ELR (cell line): Measurements from ENCODE around the gene KLHDC2.
"Not testable (repeated sequence)": the region's sequence is repeated elsewhere in the genome, so short reads cannot be mapped to it uniquely, and the experiment has no call there.

Experiments
- DNase-seq: peaks from one replicate; pipeline ENCODE4 v3.0.0-alpha.2; 2015; ENCODE audit warnings: low read depth

The KLHDC2 gene

GRCh38 chr14:49778421-49778820 is 10.5 kb downstream of the KLHDC2 start:
- DNase-seq = no peak

- not testable (repeated sequence) for DNase-seq
Observed at GRCh38 chr14:49781040-49781439, 13.1 kb downstream of the KLHDC2 start.

- DNase-seq = no peak
Observed at GRCh38 chr14:49783394-49784014, 15.6 kb downstream of the KLHDC2 start.

GRCh38 chr14:49786315-49786714 is 18.4 kb downstream of the KLHDC2 start:
- no peak for DNase-seq

GRCh38 chr14:49792618-49793017 is 24.7 kb downstream of the KLHDC2 start:
- no peak for DNase-seq

- DNase-seq = peak; percentile 55
Observed at GRCh38 chr14:49796025-49796424, 28.1 kb downstream of the KLHDC2 start.

- no peak for DNase-seq
Observed at GRCh38 chr14:49808780-49809179, 40.8 kb downstream of the KLHDC2 start.

- DNase-seq = not testable (repeated sequence)
Observed at GRCh38 chr14:49816118-49816517, 48.2 kb downstream of the KLHDC2 start.

GRCh38 chr14:49816844-49817243 is 48.9 kb downstream of the KLHDC2 start:
- DNase-seq = no peak

- DNase-seq = no peak
Observed at GRCh38 chr14:49820176-49820575, 52.2 kb downstream of the KLHDC2 start.

- DNase-seq = no peak
Observed at GRCh38 chr14:49828640-49829039, 60.7 kb downstream of the KLHDC2 start.
